MM.1S (cell line): Measurements from ENCODE around the gene CAMK2G.

Source experiments
- DNase-seq: peaks from one replicate; pipeline ENCODE4 v3.0.0-alpha.2; 2015
- H2AFZ ChIP-seq: fragments of 300-600 bp; sonication (generic); 2 replicates; pipeline ENCODE4 v1.6.0; 2016; ENCODE audit warnings: antibody characterized with exemption, low read length
- H3F3A ChIP-seq: fragments of 300-600 bp; sonication (generic); 2 replicates; pipeline ENCODE4 v1.6.1; 2016; ENCODE audit warnings: mild to moderate bottlenecking, antibody characterized with exemption, low read length, moderate library complexity, mixed read lengths; ENCODE audit not compliant: insufficient read depth
- H3K27ac ChIP-seq: fragments of 300-600 bp; sonication (generic); 2 replicates; pipeline ENCODE4 v1.5.1; 2016; ENCODE audit warnings: mild to moderate bottlenecking, low read length
- H3K27me3 ChIP-seq: fragments of 300-600 bp; sonication (generic); replicated peaks from 2 replicates; pipeline ENCODE4 v1.6.0; 2016; ENCODE audit warnings: low read length; ENCODE audit not compliant: insufficient read depth
- H3K36me3 ChIP-seq: fragments of 300-600 bp; sonication (generic); replicated peaks from 2 replicates; pipeline ENCODE4 v1.6.1; 2016; ENCODE audit warnings: mild to moderate bottlenecking, low read length, mixed read lengths; ENCODE audit not compliant: insufficient read depth
- H3K4me1 ChIP-seq: fragments of 300-600 bp; sonication (generic); 2 replicates; pipeline ENCODE4 v1.6.1; 2016; ENCODE audit warnings: low read length, mixed read lengths
- H3K4me2 ChIP-seq: fragments of 300-600 bp; sonication (generic); 2 replicates; pipeline ENCODE4 v1.6.0; 2016; ENCODE audit warnings: low read depth, low read length
- H3K4me3 ChIP-seq: fragments of 300-600 bp; sonication (generic); 2 replicates; pipeline ENCODE4 v1.5.1; 2016; ENCODE audit warnings: low read length, mixed read lengths
- H3K79me2 ChIP-seq: fragments of 300-600 bp; sonication (generic); 2 replicates; pipeline ENCODE4 v1.6.1; 2016; ENCODE audit warnings: mixed run types, low read length, mixed read lengths
- H3K9ac ChIP-seq: fragments of 300-600 bp; sonication (generic); 2 replicates; pipeline ENCODE4 v1.6.1; 2016; ENCODE audit warnings: low read length, mixed read lengths
- H3K9me2 ChIP-seq: fragments of 300-600 bp; sonication (generic); replicated peaks from 2 replicates; pipeline ENCODE4 v1.6.1; 2016; ENCODE audit warnings: mild to moderate bottlenecking, low read length, mixed read lengths; ENCODE audit not compliant: insufficient read depth
- H3K9me3 ChIP-seq: fragments of 300-600 bp; sonication (generic); replicated peaks from 2 replicates; pipeline ENCODE4 v1.6.1; 2016; ENCODE audit warnings: mild to moderate bottlenecking, low read length, mixed read lengths; ENCODE audit not compliant: insufficient read depth
- H4K20me1 ChIP-seq: fragments of 300-600 bp; sonication (generic); 2 replicates; pipeline ENCODE4 v1.6.1; 2016; ENCODE audit warnings: mild to moderate bottlenecking, low read length, moderate library complexity, mixed read lengths; ENCODE audit not compliant: insufficient read depth
- CTCF ChIP-seq: fragments of 300-600 bp; sonication (generic); IDR thresholded peaks from 2 replicates; pipeline ENCODE4 v1.5.1; 2016; ENCODE audit warnings: antibody characterized with exemption, low read length, mixed read lengths
- EZH2 ChIP-seq: fragments of 300-600 bp; sonication (generic); optimal IDR thresholded peaks from 2 replicates; pipeline ENCODE3; 2017; ENCODE audit warnings: low read depth, mild to moderate bottlenecking, antibody characterized with exemption, low read length, mixed read lengths
- EZH2phosphoT487 ChIP-seq: fragments of 300-600 bp; sonication (generic); IDR thresholded peaks from 2 replicates; pipeline ENCODE4 v1.6.1; 2018; ENCODE audit warnings: antibody characterized with exemption, low read length

Gene CAMK2G

DNA sequence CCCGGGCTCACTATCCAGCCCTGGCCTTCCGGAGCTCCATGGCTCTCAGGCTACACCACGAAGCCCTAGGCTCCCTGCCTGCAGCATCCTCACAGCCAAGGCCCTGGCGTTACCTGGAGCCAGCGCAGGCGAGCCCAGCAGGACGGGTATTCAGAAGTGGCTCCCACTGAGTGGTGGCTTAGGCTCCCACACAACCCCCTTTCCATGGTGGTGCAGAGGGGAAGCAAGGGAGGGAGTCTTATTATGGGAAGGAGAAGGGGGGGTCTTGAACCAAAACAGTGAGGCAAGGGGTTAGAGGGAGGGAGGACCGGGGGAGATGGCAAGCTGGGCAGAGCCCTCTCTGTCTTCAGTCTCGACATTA lies 33.3 kb downstream of the CAMK2G start:
- Histone ChIP-seq H3K27ac (no peak overlapping the region), H3K4me3 (no peak overlapping the region), H4K20me1 (no peaks in the 10 kb centered on the region), H3K9ac (no peak overlapping the region), H3K27me3 (no peaks in the 10 kb centered on the region), H3K79me2 (no peaks in the 10 kb centered on the region), H3K4me2 (no peak overlapping the region), H3K9me2 (no peaks in the 10 kb centered on the region), H2AFZ (no peak overlapping the region), H3F3A (no peaks in the 10 kb centered on the region), H3K9me3 (no peaks in the 10 kb centered on the region), H3K4me1 (no peaks in the 10 kb centered on the region), H3K36me3 (no peaks in the 10 kb centered on the region)
- TF ChIP-seq EZH2, result no peak
- no peak for TF ChIP-seq CTCF
- no peak for DNase-seq

DNA sequence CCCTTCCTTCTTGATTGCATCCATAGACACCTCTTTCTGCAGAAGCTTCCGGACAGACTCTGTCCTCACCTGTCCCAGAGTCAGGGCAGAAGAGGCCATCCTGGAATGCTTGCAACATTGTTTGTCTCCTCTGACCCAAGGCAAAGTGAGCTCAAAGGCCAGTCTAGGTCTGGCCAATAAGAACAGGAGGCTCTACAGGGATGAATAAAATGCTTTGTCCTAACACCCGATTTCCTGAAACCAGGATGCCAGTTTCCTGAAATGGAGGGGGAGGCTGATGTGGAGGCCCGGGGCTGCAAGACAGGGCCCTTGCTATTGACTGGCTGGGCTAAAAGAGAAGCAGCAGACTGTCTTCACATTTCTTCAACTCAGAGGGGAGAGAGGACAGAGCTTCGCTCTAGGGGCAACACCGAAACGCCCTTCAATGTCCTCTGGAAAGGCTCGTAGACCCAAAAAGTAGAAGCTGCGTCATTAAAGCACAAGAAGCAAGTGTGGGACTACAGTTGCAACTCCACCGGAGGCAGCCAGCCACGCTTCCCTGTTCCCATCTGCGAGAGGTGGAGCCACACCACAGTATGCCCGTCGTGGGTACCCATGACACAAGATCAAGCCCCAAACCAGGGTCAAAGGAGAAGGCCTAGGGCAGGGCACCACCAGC lies 33.8 kb downstream of the CAMK2G start:
- Histone ChIP-seq H3K36me3 (no peaks in the 10 kb centered on the region), H3F3A (no peaks in the 10 kb centered on the region), H3K9me3 (no peaks in the 10 kb centered on the region), H3K9ac (no peak overlapping the region), H3K4me1 (no peaks in the 10 kb centered on the region), H3K79me2 (no peaks in the 10 kb centered on the region), H4K20me1 (no peaks in the 10 kb centered on the region), H3K9me2 (no peaks in the 10 kb centered on the region), H3K4me2 (no peak overlapping the region), H2AFZ (no peak overlapping the region), H3K27ac (no peak overlapping the region), H3K4me3 (no peak overlapping the region), H3K27me3 (no peaks in the 10 kb centered on the region)
- DNase-seq, result no peak
- TF ChIP-seq CTCF (no peak), EZH2phosphoT487 (no peak), EZH2 (no peak)

GRCh38 chr10:73840056-73840402 lies 34.3 kb downstream of the CAMK2G start:
- no peaks in the 10 kb centered on the region for H4K20me1 ChIP-seq
- no peak overlapping the region for H3K4me2 ChIP-seq
- no peak overlapping the region for H3K4me3 ChIP-seq
- no peaks in the 10 kb centered on the region for H3K79me2 ChIP-seq
- no peaks in the 10 kb centered on the region for H3K36me3 ChIP-seq
- no peaks in the 10 kb centered on the region for H3F3A ChIP-seq
- H3K27ac ChIP-seq, result no peak overlapping the region
- TF ChIP-seq EZH2phosphoT487 (no peak), EZH2 (no peak)
- H3K9me2 ChIP-seq, result no peaks in the 10 kb centered on the region
- H3K27me3 ChIP-seq, result no peaks in the 10 kb centered on the region
- no peak overlapping the region for H2AFZ ChIP-seq
- no peaks in the 10 kb centered on the region for H3K9me3 ChIP-seq
- no peak for DNase-seq
- H3K4me1 ChIP-seq, result no peaks in the 10 kb centered on the region
- no peak overlapping the region for H3K9ac ChIP-seq

- Histone ChIP-seq H3K9ac (no peak overlapping the region), H3K4me1 (no peaks in the 10 kb centered on the region), H3K27me3 (no peaks in the 10 kb centered on the region), H3K4me2 (no peak overlapping the region), H3K9me2 (no peaks in the 10 kb centered on the region), H4K20me1 (no peaks in the 10 kb centered on the region), H3K9me3 (no peaks in the 10 kb centered on the region), H3F3A (no peaks in the 10 kb centered on the region), H3K79me2 (no peaks in the 10 kb centered on the region), H3K36me3 (no peaks in the 10 kb centered on the region), H2AFZ (no peak overlapping the region), H3K4me3 (no peak overlapping the region), H3K27ac (no peak overlapping the region)
- no peak for TF ChIP-seq EZH2phosphoT487
- no peak for TF ChIP-seq CTCF
- TF ChIP-seq EZH2, result no peak
- no peak for DNase-seq
These were observed 34.9 kb downstream of the CAMK2G start for GRCh38 chr10:73839276-73839966.
